ENCODE results near the gene CBY1. TPM values are rescaled to one million over a fixed set of nuclear protein-coding genes. Genes with fewer than 3 reads are reported as not detected.

Gene CBY1
- polyA plus RNA-seq, 1 of the 3 experiments (the other 2 are of a cell fraction): 21.8 TPM

DNA sequence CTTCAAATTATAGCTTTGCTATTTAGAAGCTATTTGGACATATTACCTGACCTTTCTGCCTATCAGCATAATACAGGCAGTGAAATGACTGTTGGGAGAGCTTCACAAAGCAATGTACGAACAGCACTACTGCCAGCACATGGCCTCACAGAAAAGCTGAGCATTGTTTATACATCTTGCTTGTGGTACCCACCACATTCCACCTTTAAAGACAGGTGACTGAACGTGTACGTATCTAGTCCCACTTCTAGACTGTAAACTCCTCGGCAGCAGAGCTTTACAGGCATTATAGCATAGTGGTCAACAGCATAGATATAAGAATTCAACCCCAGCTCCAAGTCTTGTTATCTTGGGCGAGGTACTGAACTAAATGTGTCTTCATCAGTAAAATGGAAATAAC is 42.7 kb downstream of the CBY1 start (continued):
- TF ChIP-seq, protein P1, sequence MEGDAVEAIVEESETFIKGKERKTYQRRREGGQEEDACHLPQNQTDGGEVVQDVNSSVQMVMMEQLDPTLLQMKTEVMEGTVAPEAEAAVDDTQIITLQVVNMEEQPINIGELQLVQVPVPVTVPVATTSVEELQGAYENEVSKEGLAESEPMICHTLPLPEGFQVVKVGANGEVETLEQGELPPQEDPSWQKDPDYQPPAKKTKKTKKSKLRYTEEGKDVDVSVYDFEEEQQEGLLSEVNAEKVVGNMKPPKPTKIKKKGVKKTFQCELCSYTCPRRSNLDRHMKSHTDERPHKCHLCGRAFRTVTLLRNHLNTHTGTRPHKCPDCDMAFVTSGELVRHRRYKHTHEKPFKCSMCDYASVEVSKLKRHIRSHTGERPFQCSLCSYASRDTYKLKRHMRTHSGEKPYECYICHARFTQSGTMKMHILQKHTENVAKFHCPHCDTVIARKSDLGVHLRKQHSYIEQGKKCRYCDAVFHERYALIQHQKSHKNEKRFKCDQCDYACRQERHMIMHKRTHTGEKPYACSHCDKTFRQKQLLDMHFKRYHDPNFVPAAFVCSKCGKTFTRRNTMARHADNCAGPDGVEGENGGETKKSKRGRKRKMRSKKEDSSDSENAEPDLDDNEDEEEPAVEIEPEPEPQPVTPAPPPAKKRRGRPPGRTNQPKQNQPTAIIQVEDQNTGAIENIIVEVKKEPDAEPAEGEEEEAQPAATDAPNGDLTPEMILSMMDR (IDR thresholded peaks at IDR 0.05): no peak
- TF ChIP-seq RAD21 (IDR thresholded peaks at IDR 0.05; ENCODE audit: low read length): no peak

DNA sequence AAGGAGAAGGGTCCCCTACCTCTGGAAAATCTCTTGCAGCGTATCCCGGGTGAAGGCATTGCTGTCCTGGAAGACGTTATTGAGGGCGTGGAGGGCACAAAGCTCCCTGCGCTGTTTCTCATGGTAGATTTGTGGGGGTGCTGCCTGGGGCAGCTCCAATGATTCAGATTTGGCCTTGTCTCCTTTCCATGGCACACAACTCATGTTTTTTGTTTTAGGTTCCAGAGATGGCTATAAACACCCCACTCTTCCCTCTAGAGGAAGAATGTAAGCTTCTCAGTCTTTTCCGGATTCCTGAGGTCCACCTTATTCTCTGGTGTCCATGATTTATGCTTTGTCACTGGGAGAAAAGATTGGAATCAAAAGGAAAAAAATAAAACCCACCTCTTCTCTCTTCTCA is 43.3 kb downstream of the CBY1 start:
- TF ChIP-seq POLR2AphosphoS5 (IDR thresholded peaks at IDR 0.05; ENCODE audit: low read depth, low read length): no peak
- no peak for TF ChIP-seq RXRA (IDR thresholded peaks at IDR 0.05; ENCODE audit: borderline replicate concordance, low read depth)
- TF ChIP-seq RAD21 (IDR thresholded peaks at IDR 0.05; ENCODE audit: low read length): no peak
- TF ChIP-seq ELF1 (IDR thresholded peaks at IDR 0.05): no peak
- TF ChIP-seq SMC3 (IDR thresholded peaks at IDR 0.05; ENCODE audit: low read depth, low read length): no peak
- no peak for TF ChIP-seq YY1 (IDR thresholded peaks at IDR 0.05; ENCODE audit: low read depth)
- no peak for TF ChIP-seq FOXM1 (IDR thresholded peaks at IDR 0.05; ENCODE audit: low read depth)
- H3K4me3 ChIP-seq (ENCODE audit: low read depth in 2 of 2, low read length in 1 of 2): peak overlapping the region; percentile 65 to 70
- H3K9me3 ChIP-seq: no peaks in the 10 kb centered on the region
- H3K9ac ChIP-seq: peak overlapping the region; percentile 95
- peaks cover 9 to 20% of the 10 kb centered on the region in 2 experiments; a peak in 2 of 4 replicates for H3K4me1 ChIP-seq (ENCODE audit: control insufficient read depth in 1 of 2, insufficient read depth in 2 of 2, low read depth in 1 of 2, low read length in 1 of 2)
- 12% methylated on average over 3 of the region's 6 CpGs for WGBS (ENCODE audit: low lambda C conversion rate)
- ChIA-PET CTCF (interaction anchor here (0.6 to 3.0 kb wide), 3 partner anchors 18 to 47 kb away, joined by 4 to 13 read pairs (median 4); partner anchors contain the start of gene TOMM22), POLR2A (interaction anchor here (2.3 kb wide), 1 partner anchor 18 kb away, joined by 8 read pairs; the partner anchor contains the start of gene TOMM22)
- peaks cover 57% of the 10 kb centered on the region for H3K79me2 ChIP-seq (ENCODE audit: insufficient read depth)
- no peaks in the 10 kb centered on the region for H3K36me3 ChIP-seq (replicated peaks in 1 of 2; ENCODE audit: control insufficient read depth in 1 of 2, insufficient read depth in 2 of 2, low read length in 1 of 2)
- peaks cover 29% of the 10 kb centered on the region for H3F3A ChIP-seq (replicated peaks; ENCODE audit: insufficient read depth)
- H3K4me2 ChIP-seq: peak overlapping the region; percentile 85
- H4K20me1 ChIP-seq (ENCODE audit: insufficient read depth): no peaks in the 10 kb centered on the region
- H3K9me2 ChIP-seq: no peaks in the 10 kb centered on the region
- no peaks in the 10 kb centered on the region for H3K27me3 ChIP-seq (ENCODE audit: insufficient read depth)
- no peak for DNase-seq
- peak overlapping the region in 1 of 2 experiments; percentile 75; a peak in 2 of 4 replicates for H3K27ac ChIP-seq (ENCODE audit: low read depth in 2 of 2, low read length in 1 of 2)
- no peak overlapping the region for H2AFZ ChIP-seq (ENCODE audit: low read depth)

DNA sequence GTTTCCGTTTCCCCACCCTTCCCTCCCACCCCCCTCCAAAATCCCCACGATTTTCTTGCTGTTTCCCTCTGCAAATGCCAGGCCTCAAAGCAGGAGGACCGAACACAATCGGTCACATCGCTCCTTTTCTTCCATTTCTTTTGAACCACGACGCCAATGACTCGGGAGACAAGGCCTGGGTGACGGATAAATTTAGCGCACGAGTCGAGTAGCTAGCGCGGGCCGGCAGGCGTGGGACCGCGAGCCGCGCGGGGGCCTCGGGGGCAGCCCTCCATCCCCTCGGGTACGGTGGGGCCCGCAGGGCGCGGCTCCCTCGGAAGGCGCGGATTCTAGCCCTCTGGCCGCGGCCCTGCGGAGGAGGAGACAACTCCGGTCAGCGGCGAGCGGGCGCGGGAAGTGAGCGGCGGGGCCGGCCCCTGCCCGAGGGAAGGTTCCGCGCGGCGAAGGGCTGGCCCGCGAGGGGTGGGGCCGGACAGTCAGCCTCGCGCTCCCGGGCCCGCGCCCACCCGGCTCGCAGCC is 43.9 kb downstream of the CBY1 start:
- CTCF ChIA-PET: interaction anchor here (3.0 kb wide), 1 partner anchor 18 kb away, joined by 13 read pairs; the partner anchor contains the start of gene TOMM22
- peaks cover 29% of the 10 kb centered on the region for H3F3A ChIP-seq (replicated peaks; ENCODE audit: insufficient read depth)
- H3K4me3 ChIP-seq (ENCODE audit: low read depth in 2 of 2, low read length in 1 of 2): peak overlapping the region; percentile 65 to 70
- H4K20me1 ChIP-seq (ENCODE audit: insufficient read depth): no peaks in the 10 kb centered on the region
- H3K9me3 ChIP-seq: no peaks in the 10 kb centered on the region
- POLR2A ChIA-PET: interaction anchor here (2.3 kb wide), 1 partner anchor 19 kb away, joined by 8 read pairs; the partner anchor contains the start of gene TOMM22
- H3K9me2 ChIP-seq: no peaks in the 10 kb centered on the region
- WGBS (ENCODE audit: low lambda C conversion rate): 1% methylated on average over 9 of the region's 57 CpGs
- peaks cover 51% of the 10 kb centered on the region for H3K79me2 ChIP-seq (ENCODE audit: insufficient read depth)
- peak; percentile 82 for DNase-seq
- no peak overlapping the region for H2AFZ ChIP-seq (ENCODE audit: low read depth)
- peak overlapping the region; percentile 64 to 75 for H3K27ac ChIP-seq (ENCODE audit: low read depth in 2 of 2, low read length in 1 of 2)
- H3K27me3 ChIP-seq (ENCODE audit: insufficient read depth): no peaks in the 10 kb centered on the region
- peak overlapping the region; percentile 95 for H3K9ac ChIP-seq
- no peaks in the 10 kb centered on the region for H3K36me3 ChIP-seq (replicated peaks in 1 of 2; ENCODE audit: control insufficient read depth in 1 of 2, insufficient read depth in 2 of 2, low read length in 1 of 2)
- H3K4me1 ChIP-seq (ENCODE audit: control insufficient read depth in 1 of 2, insufficient read depth in 2 of 2, low read depth in 1 of 2, low read length in 1 of 2): peaks cover 10 to 20% of the 10 kb centered on the region in 2 experiments; a peak in 2 of 4 replicates
- peak overlapping the region; percentile 85 for H3K4me2 ChIP-seq
- TF ChIP-seq POLR2AphosphoS5 (IDR thresholded peaks at IDR 0.05; ENCODE audit: low read depth, low read length) (no peak), MEF2A (IDR thresholded peaks at IDR 0.05; ENCODE audit: borderline replicate concordance, low read depth) (no peak), GATA2 (CRISPR knock-in tag; IDR thresholded peaks at IDR 0.05) (no peak), TAF1 (IDR thresholded peaks at IDR 0.05; ENCODE audit: borderline replicate concordance, low read depth, low read length) (no peak), TCF12 (IDR thresholded peaks at IDR 0.05) (no peak), ELF1 (IDR thresholded peaks at IDR 0.05) (no peak), GABPA (IDR thresholded peaks at IDR 0.05; ENCODE audit: low read depth) (no peak)
- TF ChIP-seq, protein P2, sequence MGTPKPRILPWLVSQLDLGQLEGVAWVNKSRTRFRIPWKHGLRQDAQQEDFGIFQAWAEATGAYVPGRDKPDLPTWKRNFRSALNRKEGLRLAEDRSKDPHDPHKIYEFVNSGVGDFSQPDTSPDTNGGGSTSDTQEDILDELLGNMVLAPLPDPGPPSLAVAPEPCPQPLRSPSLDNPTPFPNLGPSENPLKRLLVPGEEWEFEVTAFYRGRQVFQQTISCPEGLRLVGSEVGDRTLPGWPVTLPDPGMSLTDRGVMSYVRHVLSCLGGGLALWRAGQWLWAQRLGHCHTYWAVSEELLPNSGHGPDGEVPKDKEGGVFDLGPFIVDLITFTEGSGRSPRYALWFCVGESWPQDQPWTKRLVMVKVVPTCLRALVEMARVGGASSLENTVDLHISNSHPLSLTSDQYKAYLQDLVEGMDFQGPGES (IDR thresholded peaks at IDR 0.05; ENCODE audit: low read depth, low read length): no peak
- TF ChIP-seq, protein P1 (IDR thresholded peaks at IDR 0.05): no peak
- TF ChIP-seq, protein P3, sequence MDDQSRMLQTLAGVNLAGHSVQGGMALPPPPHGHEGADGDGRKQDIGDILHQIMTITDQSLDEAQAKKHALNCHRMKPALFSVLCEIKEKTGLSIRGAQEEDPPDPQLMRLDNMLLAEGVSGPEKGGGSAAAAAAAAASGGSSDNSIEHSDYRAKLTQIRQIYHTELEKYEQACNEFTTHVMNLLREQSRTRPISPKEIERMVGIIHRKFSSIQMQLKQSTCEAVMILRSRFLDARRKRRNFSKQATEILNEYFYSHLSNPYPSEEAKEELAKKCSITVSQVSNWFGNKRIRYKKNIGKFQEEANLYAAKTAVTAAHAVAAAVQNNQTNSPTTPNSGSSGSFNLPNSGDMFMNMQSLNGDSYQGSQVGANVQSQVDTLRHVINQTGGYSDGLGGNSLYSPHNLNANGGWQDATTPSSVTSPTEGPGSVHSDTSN (IDR thresholded peaks at IDR 0.05): no peak
- TF ChIP-seq, protein P4, sequence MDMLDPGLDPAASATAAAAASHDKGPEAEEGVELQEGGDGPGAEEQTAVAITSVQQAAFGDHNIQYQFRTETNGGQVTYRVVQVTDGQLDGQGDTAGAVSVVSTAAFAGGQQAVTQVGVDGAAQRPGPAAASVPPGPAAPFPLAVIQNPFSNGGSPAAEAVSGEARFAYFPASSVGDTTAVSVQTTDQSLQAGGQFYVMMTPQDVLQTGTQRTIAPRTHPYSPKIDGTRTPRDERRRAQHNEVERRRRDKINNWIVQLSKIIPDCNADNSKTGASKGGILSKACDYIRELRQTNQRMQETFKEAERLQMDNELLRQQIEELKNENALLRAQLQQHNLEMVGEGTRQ (IDR thresholded peaks at IDR 0.05; ENCODE audit: borderline replicate concordance, low read depth, low read length): no peak

All from SK-N-SH (cell line).